GM12875 (cell line): ENCODE results near the gene CCN6.
"Not testable (repeated sequence)": the region's sequence is repeated elsewhere in the genome, so short reads cannot be mapped to it uniquely, and the experiment has no call there.

Experiments
- H3K4me3 ChIP-seq: one replicate; pipeline ENCODE4 v1.5.1; 2011; ENCODE audit warnings: low read depth, low read length, control low read depth
- TF ChIP-seq, protein P1 (sequence below): IDR thresholded peaks from 2 replicates; pipeline ENCODE4 v1.5.1; 2011; ENCODE audit warnings: low read depth, mild to moderate bottlenecking, control low read depth, inconsistent platforms, low read length, moderate library complexity, borderline replicate concordance; ENCODE audit not compliant: insufficient read depth

The CCN6 gene

GRCh38 chr6:112049996-112050395 is 3.9 kb upstream of the CCN6 start:
- H3K4me3 ChIP-seq = no peak overlapping the region
- TF ChIP-seq, protein P1, sequence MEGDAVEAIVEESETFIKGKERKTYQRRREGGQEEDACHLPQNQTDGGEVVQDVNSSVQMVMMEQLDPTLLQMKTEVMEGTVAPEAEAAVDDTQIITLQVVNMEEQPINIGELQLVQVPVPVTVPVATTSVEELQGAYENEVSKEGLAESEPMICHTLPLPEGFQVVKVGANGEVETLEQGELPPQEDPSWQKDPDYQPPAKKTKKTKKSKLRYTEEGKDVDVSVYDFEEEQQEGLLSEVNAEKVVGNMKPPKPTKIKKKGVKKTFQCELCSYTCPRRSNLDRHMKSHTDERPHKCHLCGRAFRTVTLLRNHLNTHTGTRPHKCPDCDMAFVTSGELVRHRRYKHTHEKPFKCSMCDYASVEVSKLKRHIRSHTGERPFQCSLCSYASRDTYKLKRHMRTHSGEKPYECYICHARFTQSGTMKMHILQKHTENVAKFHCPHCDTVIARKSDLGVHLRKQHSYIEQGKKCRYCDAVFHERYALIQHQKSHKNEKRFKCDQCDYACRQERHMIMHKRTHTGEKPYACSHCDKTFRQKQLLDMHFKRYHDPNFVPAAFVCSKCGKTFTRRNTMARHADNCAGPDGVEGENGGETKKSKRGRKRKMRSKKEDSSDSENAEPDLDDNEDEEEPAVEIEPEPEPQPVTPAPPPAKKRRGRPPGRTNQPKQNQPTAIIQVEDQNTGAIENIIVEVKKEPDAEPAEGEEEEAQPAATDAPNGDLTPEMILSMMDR = no peak

DNA sequence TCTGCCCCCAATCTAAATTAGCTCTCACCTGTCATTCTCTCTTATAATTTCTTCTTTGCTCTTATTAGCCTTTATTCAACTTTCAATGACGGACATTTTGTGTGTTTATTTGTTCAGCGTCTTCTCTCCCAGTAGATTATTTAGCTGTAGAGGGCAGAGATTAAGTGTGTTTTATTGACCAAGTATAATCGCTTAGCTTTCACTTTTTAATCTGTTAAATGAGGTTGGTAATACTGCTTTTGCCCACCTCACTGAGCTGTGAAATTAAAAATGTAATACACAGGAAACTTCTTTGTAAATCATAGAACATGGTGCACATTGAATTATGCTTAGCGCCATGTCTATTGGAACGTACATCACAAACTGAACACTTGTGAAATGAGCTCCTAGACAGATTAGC is 3.5 kb upstream of the CCN6 start:
- H3K4me3 ChIP-seq = no peak overlapping the region
- TF ChIP-seq, protein P1 = no peak

- not testable (repeated sequence) for H3K4me3 ChIP-seq
Observed at GRCh38 chr6:112051251-112051740, 2.6 kb upstream of the CCN6 start.

- no peak overlapping the region for H3K4me3 ChIP-seq
- TF ChIP-seq, protein P1 = no peak
Observed at GRCh38 chr6:112054555-112055190, 769 bp downstream of the CCN6 start.

- TF ChIP-seq, protein P1 = no peak
- no peak overlapping the region for H3K4me3 ChIP-seq
Observed at GRCh38 chr6:112058243-112059032, 4.5 kb downstream of the CCN6 start.

DNA sequence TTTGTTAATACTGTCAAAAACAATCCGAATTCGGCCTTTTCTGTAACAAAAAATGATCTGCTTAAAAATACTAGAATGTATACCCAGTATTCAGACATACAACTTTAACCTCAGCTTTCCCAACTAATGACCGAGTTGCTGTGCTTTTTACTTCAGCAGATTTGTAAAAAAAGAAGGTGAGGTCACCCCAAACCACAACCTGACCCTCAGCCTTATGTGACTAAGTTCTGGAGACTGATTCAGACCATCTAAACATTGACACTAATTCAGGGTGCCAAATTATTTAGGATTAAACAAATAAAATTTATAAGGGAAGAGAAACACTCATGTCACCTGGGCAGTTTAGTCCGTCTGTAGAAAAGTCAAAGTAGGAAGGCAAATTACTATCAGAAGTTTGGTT is 7.7 kb downstream of the CCN6 start:
- H3K4me3 ChIP-seq = no peak overlapping the region
- TF ChIP-seq, protein P1 = no peak

DNA sequence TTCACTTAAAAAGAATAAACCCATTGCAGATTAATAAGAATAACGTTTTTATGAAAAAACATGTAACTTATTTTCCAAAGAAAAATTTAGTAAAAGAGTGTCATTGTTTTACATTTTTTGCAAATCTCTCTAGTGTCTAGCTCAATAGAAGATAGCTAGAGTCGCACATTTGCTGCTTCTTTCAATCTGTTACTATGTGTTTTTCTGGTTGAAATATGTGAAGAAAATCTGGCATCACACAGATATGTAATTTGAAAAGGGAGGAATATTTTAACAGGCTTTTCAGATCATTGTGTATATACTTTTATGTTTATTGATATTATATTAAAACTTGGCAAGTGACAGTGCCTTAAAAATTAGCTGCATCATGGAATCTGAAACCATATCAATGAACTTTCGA is 9.1 kb downstream of the CCN6 start:
- no peak overlapping the region for H3K4me3 ChIP-seq
- TF ChIP-seq, protein P1 = no peak
